A549 (cell line): ENCODE results near the gene C21orf58.

Experiments used
- CEBPB ChIP-seq, 2 experiments: fragments of >200 bp in 1 of 2; sonication (Bioruptor Twin) in 1 of 2; formaldehyde crosslinking in 1 of 2; IDR thresholded peaks; 2 replicates each; pipeline ENCODE4 v1.6.1; 2012 to 2016
- KDM1A ChIP-seq: fragments of 200-600 bp; sonication (generic); IDR thresholded peaks from 2 replicates; pipeline ENCODE4 v1.6.1; 2016; ENCODE audit warnings: low read depth, mild to moderate bottlenecking
- SREBF2 ChIP-seq: fragments of 450-650 bp; IDR thresholded peaks from 2 replicates; pipeline ENCODE4 v1.6.1; 2014; ENCODE audit warnings: mild to moderate bottlenecking, moderate library complexity
- ZC3H11A ChIP-seq: fragments of 450-650 bp; IDR thresholded peaks from 2 replicates; pipeline ENCODE4 v1.6.1; 2014; ENCODE audit warnings: antibody characterized with exemption, mild to moderate bottlenecking
- TF ChIP-seq, protein P1 (sequence below): fragments of >200 bp; sonication (Bioruptor Twin); formaldehyde crosslinking; IDR thresholded peaks from 3 replicates; pipeline ENCODE4 v1.5.1; 2016

DNA sequence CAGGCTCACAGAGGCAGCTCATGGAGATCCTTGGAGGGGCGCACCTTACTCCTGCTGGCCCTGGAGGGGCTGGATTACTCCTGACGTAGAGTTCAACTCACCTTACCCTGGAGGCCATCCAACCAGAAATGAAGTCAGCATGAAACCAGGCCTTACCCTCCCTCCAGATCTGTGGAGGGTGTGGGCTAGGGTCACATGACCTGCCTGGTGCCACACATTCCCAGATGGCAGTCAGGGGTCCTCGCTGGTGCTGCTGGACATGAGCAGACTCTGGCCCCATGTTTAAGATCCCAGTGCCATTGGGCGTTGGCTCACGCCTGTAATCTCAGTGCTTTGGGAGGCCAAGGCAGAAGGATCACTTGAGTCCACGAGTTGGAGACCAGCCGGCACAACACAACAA lies 4.5 kb downstream of the C21orf58 start:
- TF ChIP-seq CEBPB (IDR thresholded peaks at IDR 0.05), result no peak
- TF ChIP-seq SREBF2, result no peak
- TF ChIP-seq ZC3H11A, result no peak
- TF ChIP-seq, protein P1, sequence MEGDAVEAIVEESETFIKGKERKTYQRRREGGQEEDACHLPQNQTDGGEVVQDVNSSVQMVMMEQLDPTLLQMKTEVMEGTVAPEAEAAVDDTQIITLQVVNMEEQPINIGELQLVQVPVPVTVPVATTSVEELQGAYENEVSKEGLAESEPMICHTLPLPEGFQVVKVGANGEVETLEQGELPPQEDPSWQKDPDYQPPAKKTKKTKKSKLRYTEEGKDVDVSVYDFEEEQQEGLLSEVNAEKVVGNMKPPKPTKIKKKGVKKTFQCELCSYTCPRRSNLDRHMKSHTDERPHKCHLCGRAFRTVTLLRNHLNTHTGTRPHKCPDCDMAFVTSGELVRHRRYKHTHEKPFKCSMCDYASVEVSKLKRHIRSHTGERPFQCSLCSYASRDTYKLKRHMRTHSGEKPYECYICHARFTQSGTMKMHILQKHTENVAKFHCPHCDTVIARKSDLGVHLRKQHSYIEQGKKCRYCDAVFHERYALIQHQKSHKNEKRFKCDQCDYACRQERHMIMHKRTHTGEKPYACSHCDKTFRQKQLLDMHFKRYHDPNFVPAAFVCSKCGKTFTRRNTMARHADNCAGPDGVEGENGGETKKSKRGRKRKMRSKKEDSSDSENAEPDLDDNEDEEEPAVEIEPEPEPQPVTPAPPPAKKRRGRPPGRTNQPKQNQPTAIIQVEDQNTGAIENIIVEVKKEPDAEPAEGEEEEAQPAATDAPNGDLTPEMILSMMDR, result no peak
- TF ChIP-seq KDM1A, result no peak
